ENCODE data around the gene TAF11. TPM values are rescaled to one million over a fixed set of nuclear protein-coding genes. Genes with fewer than 3 reads are reported as not detected.

Gene TAF11
- total RNA-seq, 1 experiment from 2014 or later, result 49.4 TPM

- Mint-ChIP-seq H3K27ac (no peak overlapping the region; a peak in 1 of 7 replicates), H3K9me3 (no peaks in the 10 kb centered on the region), H3K27me3 (ENCODE audit: low read depth) (no peaks in the 10 kb centered on the region), H3K36me3 (ENCODE audit: insufficient read depth in 1 of 3, low read depth in 3 of 3) (0 out of 7 replicates have a peak, but pooled peaks cover 0 to 2% (median 0%) of the 10 kb centered on the region in 3 experiments), H3K4me1 (peaks cover 12 to 14% of the 10 kb centered on the region in 2 experiments), H3K4me3 (no peak overlapping the region)
- Histone ChIP-seq H3K4me1 (ENCODE audit: insufficient read depth, low read length) (no peaks in the 10 kb centered on the region), H3K27me3 (ENCODE audit: insufficient read depth, low read length) (no peaks in the 10 kb centered on the region), H4K91ac (ENCODE audit: insufficient read length, low read depth, low read length) (no peak overlapping the region), H4K20me1 (ENCODE audit: control insufficient read depth, insufficient read depth, insufficient read length) (no peaks in the 10 kb centered on the region), H2BK120ac (ENCODE audit: low read depth, low read length, poor library complexity, severe bottlenecking) (no peak overlapping the region), H3K23me2 (ENCODE audit: insufficient read length, low read depth, low read length, poor library complexity, severe bottlenecking) (no peaks in the 10 kb centered on the region), H3K23ac (ENCODE audit: insufficient read length, low read depth, low read length) (no peak overlapping the region), H3K79me1 (ENCODE audit: insufficient read depth, low read depth, low read length, poor library complexity, severe bottlenecking) (no peaks in the 10 kb centered on the region), H3K9me3 (ENCODE audit: control insufficient read depth, low read depth, low read length) (no peaks in the 10 kb centered on the region), H2BK12ac (ENCODE audit: insufficient read length, low read depth, low read length) (no peak overlapping the region), H2BK20ac (ENCODE audit: low read depth, low read length, poor library complexity, severe bottlenecking) (no peak overlapping the region), H2AFZ (ENCODE audit: low read length) (no peak overlapping the region), H2BK15ac (ENCODE audit: low read depth, low read length) (no peak overlapping the region), H3K9ac (ENCODE audit: extremely low read depth, insufficient read length, low read length) (no peak overlapping the region), H3K56ac (ENCODE audit: insufficient read length, low read depth, low read length) (no peak overlapping the region), H3K4me2 (ENCODE audit: insufficient read depth, insufficient read length, low read length) (no peak overlapping the region), H4K5ac (ENCODE audit: insufficient read length, low read depth, low read length) (no peak overlapping the region), H3K79me2 (ENCODE audit: insufficient read depth, low read length) (no peaks in the 10 kb centered on the region; the same call in 1 of the 2 replicates), H3K27ac (ENCODE audit: insufficient read length, low read depth, low read length) (no peak overlapping the region), H3K18ac (ENCODE audit: insufficient read length, low read depth, low read length) (no peak overlapping the region), H3T11ph (ENCODE audit: low read length) (no peak overlapping the region), H3K4ac (ENCODE audit: low read depth, low read length) (no peak overlapping the region), H4K8ac (replicated peaks; ENCODE audit: insufficient read length, low read depth, low read length) (no peak overlapping the region), H3K14ac (ENCODE audit: insufficient read depth, low read length) (no peak overlapping the region), H2AK5ac (ENCODE audit: insufficient read length, low read length) (no peak overlapping the region), H2BK5ac (ENCODE audit: insufficient read length, low read length) (no peak overlapping the region)
- DNase-seq, result no peak
- no CpG with 5 or more reads among the region's 1 CpG for WGBS (ENCODE audit: extremely low coverage, insufficient read length, low lambda C conversion rate)
- TF ChIP-seq, protein P1, sequence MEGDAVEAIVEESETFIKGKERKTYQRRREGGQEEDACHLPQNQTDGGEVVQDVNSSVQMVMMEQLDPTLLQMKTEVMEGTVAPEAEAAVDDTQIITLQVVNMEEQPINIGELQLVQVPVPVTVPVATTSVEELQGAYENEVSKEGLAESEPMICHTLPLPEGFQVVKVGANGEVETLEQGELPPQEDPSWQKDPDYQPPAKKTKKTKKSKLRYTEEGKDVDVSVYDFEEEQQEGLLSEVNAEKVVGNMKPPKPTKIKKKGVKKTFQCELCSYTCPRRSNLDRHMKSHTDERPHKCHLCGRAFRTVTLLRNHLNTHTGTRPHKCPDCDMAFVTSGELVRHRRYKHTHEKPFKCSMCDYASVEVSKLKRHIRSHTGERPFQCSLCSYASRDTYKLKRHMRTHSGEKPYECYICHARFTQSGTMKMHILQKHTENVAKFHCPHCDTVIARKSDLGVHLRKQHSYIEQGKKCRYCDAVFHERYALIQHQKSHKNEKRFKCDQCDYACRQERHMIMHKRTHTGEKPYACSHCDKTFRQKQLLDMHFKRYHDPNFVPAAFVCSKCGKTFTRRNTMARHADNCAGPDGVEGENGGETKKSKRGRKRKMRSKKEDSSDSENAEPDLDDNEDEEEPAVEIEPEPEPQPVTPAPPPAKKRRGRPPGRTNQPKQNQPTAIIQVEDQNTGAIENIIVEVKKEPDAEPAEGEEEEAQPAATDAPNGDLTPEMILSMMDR (conservative IDR thresholded peaks at IDR 0.05), result no peak
These were observed 9.9 kb upstream of the TAF11 start for GRCh38 chr6:34897716-34898115.
